Neutrophil (primary cell): ENCODE results near the gene HOXC10.
A peak's percentile ranks its signal among the peaks of the same experiment; 100 is the strongest.

Experiments
- H3K27ac ChIP-seq: fragments of 200-600 bp; sonication (generic); 2 replicates; pipeline ENCODE4 v1.5.1; 2016; ENCODE audit warnings: mild to moderate bottlenecking, moderate library complexity
- H3K27me3 ChIP-seq: fragments of 200-600 bp; sonication (generic); 2 replicates; pipeline ENCODE4 v1.6.0; 2016; ENCODE audit warnings: mild to moderate bottlenecking
- H3K36me3 ChIP-seq: fragments of 200-600 bp; sonication (generic); 2 replicates; pipeline ENCODE4 v1.5.1; 2017
- H3K4me1 ChIP-seq, 2 experiments: fragments of 200-600 bp in 1 of 2; sonication (generic) in 1 of 2; 1 replicate in 1 of 2; 2 replicates in 1 of 2; pipeline versions ENCODE4 v1.5.1 to v1.6.1; 2013 to 2016; ENCODE audit warnings: low read depth in 1 of 2, low read length in 1 of 2, mild to moderate bottlenecking in 1 of 2, moderate library complexity in 1 of 2; ENCODE audit not compliant: control insufficient read depth in 1 of 2, insufficient read depth in 1 of 2
- H3K4me3 ChIP-seq, 2 experiments: fragments of 200-600 bp in 1 of 2; sonication (generic) in 1 of 2; 1 replicate in 1 of 2; 2 replicates in 1 of 2; pipeline ENCODE4 v1.5.1; 2013 to 2016; ENCODE audit warnings: low read depth in 1 of 2, low read length in 1 of 2, mild to moderate bottlenecking in 1 of 2, moderate library complexity in 1 of 2
- H3K9me3 ChIP-seq: fragments of 200-600 bp; sonication (generic); 2 replicates; pipeline ENCODE4 v1.5.1; 2016
- CTCF ChIP-seq: fragments of 200-600 bp; sonication (generic); IDR thresholded peaks from 2 replicates; pipeline ENCODE4 v1.5.1; 2016; ENCODE audit warnings: antibody characterized with exemption

Gene HOXC10

GRCh38 chr12:54030889-54031471 lies 46.0 kb downstream of the HOXC10 start:
- H3K36me3 ChIP-seq, result no peaks in the 10 kb centered on the region
- peaks cover 7% of the 10 kb centered on the region for H3K9me3 ChIP-seq
- no peaks in the 10 kb centered on the region for H3K4me1 ChIP-seq
- TF ChIP-seq CTCF, result no peak
- H3K27me3 ChIP-seq, result peaks cover 100% of the 10 kb centered on the region
- no peak overlapping the region for H3K27ac ChIP-seq
- H3K4me3 ChIP-seq, result no peak overlapping the region

GRCh38 chr12:54031480-54031879 lies 46.5 kb downstream of the HOXC10 start:
- no peaks in the 10 kb centered on the region for H3K4me1 ChIP-seq
- H3K27me3 ChIP-seq, result peaks cover 100% of the 10 kb centered on the region
- H3K4me3 ChIP-seq, result no peak overlapping the region
- H3K27ac ChIP-seq, result no peak overlapping the region
- TF ChIP-seq CTCF, result no peak
- H3K36me3 ChIP-seq, result no peaks in the 10 kb centered on the region
- peaks cover 7% of the 10 kb centered on the region for H3K9me3 ChIP-seq

- Histone ChIP-seq H3K4me1 (no peaks in the 10 kb centered on the region), H3K4me3 (no peak overlapping the region), H3K27me3 (peaks cover 100% of the 10 kb centered on the region), H3K36me3 (no peaks in the 10 kb centered on the region), H3K27ac (no peak overlapping the region), H3K9me3 (peaks cover 7% of the 10 kb centered on the region)
- no peak for TF ChIP-seq CTCF
Observed at GRCh38 chr12:54032086-54032619, 47.2 kb downstream of the HOXC10 start.

GRCh38 chr12:54032627-54033100 lies 47.7 kb downstream of the HOXC10 start, which contains the start of gene HOXC5:
HOXC5 (plus strand) TSS chr12:54033050; CDS start chr12:54033123, 73 bp downstream.
- H3K36me3 ChIP-seq, result no peaks in the 10 kb centered on the region
- peaks cover 100% of the 10 kb centered on the region for H3K27me3 ChIP-seq
- no peaks in the 10 kb centered on the region for H3K4me1 ChIP-seq
- no peak within 1 kb of the TSS for H3K4me3 ChIP-seq
- no peak within 1 kb of the TSS for H3K27ac ChIP-seq
- peaks cover 7% of the 10 kb centered on the region for H3K9me3 ChIP-seq
- TF ChIP-seq CTCF, result peak; percentile 77

- no peak overlapping the region for H3K4me3 ChIP-seq
- no peaks in the 10 kb centered on the region for H3K36me3 ChIP-seq
- H3K27ac ChIP-seq, result no peak overlapping the region
- TF ChIP-seq CTCF, result no peak
- no peaks in the 10 kb centered on the region for H3K4me1 ChIP-seq
- peaks cover 100% of the 10 kb centered on the region for H3K27me3 ChIP-seq
- peaks cover 7% of the 10 kb centered on the region for H3K9me3 ChIP-seq
Observed at GRCh38 chr12:54033106-54033979, 48.4 kb downstream of the HOXC10 start.
